Upper lobe of left lung (tissue), 6 donors: ENCODE measurements around the gene PLCL2. TPM values are rescaled to one million over a fixed set of nuclear protein-coding genes. Genes with fewer than 3 reads are reported as not detected.
"Not testable (repeated sequence)": the region's sequence is repeated elsewhere in the genome, so short reads cannot be mapped to it uniquely, and the experiment has no call there.

Source experiments
- ATAC-seq, 2 donors: fragments of 200-7000 bp; cut with Tn5 transposase; one replicate each; pipeline ENCODE4 v1.9.1; 2022; ENCODE audit warnings: mild to moderate bottlenecking in 2 of 2, moderate library complexity in 2 of 2; ENCODE audit not compliant: low FRiP score in 2 of 2
- DNase-seq, 2 donors: peaks; one replicate each; pipeline ENCODE4 v3.0.0-alpha.2; 2019 to 2020
- H3K27ac ChIP-seq, 4 donors: fragments of 200-600 bp; sonication (generic); one replicate each; pipeline ENCODE4 v1.5.1; 2016 to 2019
- H3K27me3 ChIP-seq, 4 donors: fragments of 200-600 bp; sonication (generic); one replicate each; pipeline ENCODE4 v1.5.1; 2017 to 2019
- H3K36me3 ChIP-seq, 4 donors: fragments of 200-600 bp; sonication (generic); one replicate each; pipeline ENCODE4 v1.5.1; 2016 to 2019
- H3K4me1 ChIP-seq, 4 donors: fragments of 200-600 bp; sonication (generic); one replicate each; pipeline ENCODE4 v1.5.1; 2018 to 2019
- H3K4me3 ChIP-seq, 4 donors: fragments of 200-600 bp; sonication (generic); one replicate each; pipeline ENCODE4 v1.5.1; 2017 to 2019; ENCODE audit warnings: mild to moderate bottlenecking in 2 of 4, moderate library complexity in 1 of 4
- H3K9me3 ChIP-seq, 4 donors: fragments of 200-600 bp; sonication (generic); one replicate each; pipeline ENCODE4 v1.5.1; 2018 to 2019
- CTCF ChIP-seq, 6 experiments: fragments of 450-650 bp in 4 of 6; fragments of 200-600 bp in 2 of 6; sonication (generic) in 2 of 6; IDR thresholded peaks; one replicate each; pipeline ENCODE4 v1.5.1; 2016 to 2019; ENCODE audit warnings: antibody characterized with exemption in 6 of 6
- EP300 ChIP-seq, 4 donors: sonication (generic); formaldehyde crosslinking; IDR thresholded peaks; one replicate each; pipeline ENCODE4 v1.5.1; 2017; ENCODE audit warnings: antibody characterized with exemption in 4 of 4, control low read depth in 2 of 4
- POLR2A ChIP-seq, 4 donors: fragments of 450-650 bp; IDR thresholded peaks; one replicate each; pipeline ENCODE4 v1.5.1; 2016 to 2017; ENCODE audit warnings: antibody characterized with exemption in 4 of 4, mild to moderate bottlenecking in 2 of 4
- POLR2AphosphoS5 ChIP-seq, 2 donors: sonication (generic); formaldehyde crosslinking; IDR thresholded peaks; one replicate each; pipeline ENCODE4 v1.5.1; 2017; ENCODE audit warnings: antibody characterized with exemption in 2 of 2
- WGBS, 2 donors: methylation state at CpG; one replicate each; pipeline ENCODE4 v1.1.5; 2017 to 2018; 5-methylcytosine and 5-hydroxymethylcytosine counted together
- total RNA-seq, 6 donors: library from RNA; depleted of rRNA in 4 of 6; stranded (reverse); fragments of >200 nt in 4 of 6; gene quantifications; one replicate each; pipeline versions ENCODE4 v1.1.0 to v1.2.1, GENCODE V29; 2016 to 2021
- donor health status: DM: no; HTN: no; CAD: no; lungs with moderate emphysema.
- donor health status: DM: no; HTN: yes; CAD: no; lungs with severe emphysema.

The PLCL2 gene
- total RNA-seq, 6 donors from 2014 or later: 6.5 to 15.8 (median 10.7) TPM

DNA sequence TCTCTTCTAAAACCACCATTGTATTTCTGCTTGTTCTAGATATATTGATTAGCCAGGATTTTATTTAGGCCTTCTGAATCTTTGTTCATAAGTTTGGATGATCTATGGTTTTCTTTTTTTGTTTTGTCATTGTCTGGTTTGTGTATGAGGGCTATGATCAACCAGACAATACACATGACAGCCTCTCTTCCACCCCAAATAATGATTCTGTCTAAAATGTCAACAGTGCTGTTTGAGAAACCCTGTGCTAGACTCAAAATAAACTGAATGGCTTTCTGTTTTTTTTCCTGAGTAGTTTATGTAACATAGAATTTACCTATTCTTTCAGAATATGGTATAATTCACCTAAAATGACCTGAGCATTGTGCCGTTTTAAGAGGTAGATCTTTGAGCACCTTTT is 66.1 kb downstream of the PLCL2 start:
- ATAC-seq: no peak
- WGBS, 2 donors: 82 to 97% methylated on average over 1 of the region's 1 CpG
- TF ChIP-seq EP300 (IDR thresholded peaks at IDR 0.05) (no peak), POLR2A (IDR thresholded peaks at IDR 0.05) (no peak), POLR2AphosphoS5 (IDR thresholded peaks at IDR 0.05) (no peak), CTCF (IDR thresholded peaks at IDR 0.05) (no peak)

DNA sequence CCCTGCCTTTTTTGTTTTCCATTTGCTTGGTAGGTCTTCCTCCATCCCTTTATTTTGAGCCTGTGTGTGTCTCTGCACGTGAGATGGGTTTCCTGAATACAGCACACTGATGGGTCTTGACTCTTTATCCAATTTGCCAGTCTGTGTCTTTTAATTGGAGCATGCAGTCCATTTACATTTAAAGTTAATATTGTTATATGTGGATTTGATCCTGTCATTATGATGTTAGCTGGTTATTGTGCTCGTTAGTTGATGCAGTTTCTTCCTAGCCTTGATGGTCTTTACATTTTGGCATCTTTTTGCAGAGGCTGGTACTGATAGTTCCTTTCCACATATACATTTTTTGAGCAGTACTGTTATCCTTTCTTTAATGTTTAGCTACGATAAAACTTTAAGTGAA is 73.1 kb downstream of the PLCL2 start:
- H3K27me3 ChIP-seq, H3K9me3 ChIP-seq, DNase-seq, ATAC-seq, H3K27ac ChIP-seq, H3K4me1 ChIP-seq, H3K36me3 ChIP-seq, H3K4me3 ChIP-seq: not testable (repeated sequence)
- 93 to 99% methylated on average over 3 of the region's 3 CpGs for WGBS, 2 donors

More for the DNA sequence above, 66.1 kb downstream of the PLCL2 start:
- H3K9me3 ChIP-seq: no peaks in the 10 kb centered on the region
- no peaks in the 10 kb centered on the region for H3K4me1 ChIP-seq
- H3K27me3 ChIP-seq: no peaks in the 10 kb centered on the region
- no peaks in the 10 kb centered on the region for H3K36me3 ChIP-seq
- DNase-seq: no peak
- H3K4me3 ChIP-seq: no peak overlapping the region
- H3K27ac ChIP-seq: no peak overlapping the region

DNA sequence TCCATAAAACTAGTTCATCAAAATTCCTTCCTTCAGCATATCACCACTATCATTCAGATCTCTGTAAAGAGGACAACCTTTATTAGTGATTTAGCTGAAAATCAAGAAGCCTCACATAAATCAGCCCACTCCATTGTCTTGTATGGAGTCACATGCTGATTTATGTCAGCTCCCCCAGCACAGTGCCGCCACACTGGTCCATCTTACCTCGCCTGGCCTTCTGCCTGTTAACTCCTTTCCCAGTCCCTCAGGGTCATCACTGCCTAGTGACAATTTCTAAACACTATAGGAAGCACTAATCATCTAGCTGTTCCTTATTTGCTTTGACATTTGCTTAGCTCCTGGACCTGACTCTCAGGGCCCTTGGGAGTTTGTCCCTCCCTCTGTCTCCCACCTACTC is 75.4 kb downstream of the PLCL2 start:
- no peak for ATAC-seq
- 97 to 98% methylated on average over 2 of the region's 2 CpGs for WGBS, 2 donors

DNA sequence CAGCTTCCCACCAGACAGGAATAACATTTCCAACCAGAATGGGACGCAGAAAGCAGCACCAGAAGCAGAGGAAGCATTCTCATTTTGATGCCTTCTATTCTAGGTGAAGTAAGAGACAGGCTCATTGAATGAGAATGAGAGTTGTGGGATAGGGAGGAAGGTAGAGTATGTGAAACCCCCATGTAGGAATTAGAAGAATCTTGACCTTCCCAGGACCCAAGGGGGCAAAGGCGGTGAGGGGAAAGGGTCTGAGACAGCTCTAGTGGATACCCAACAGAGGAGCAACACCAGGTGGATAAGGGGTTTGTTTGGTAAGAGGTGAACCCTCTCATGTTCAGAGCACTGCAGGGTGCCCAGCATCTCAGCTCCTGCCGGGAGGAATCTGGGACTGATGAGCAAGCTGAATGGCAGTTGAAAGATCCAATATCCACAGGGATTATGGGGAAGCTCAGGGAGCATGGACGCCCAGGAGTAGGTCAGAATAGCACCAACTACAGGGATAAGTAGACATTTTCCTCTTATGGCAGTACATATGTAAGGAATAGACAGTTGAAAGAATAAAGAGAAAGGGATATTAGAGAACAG is 77.0 kb downstream of the PLCL2 start:
- TF ChIP-seq EP300 (IDR thresholded peaks at IDR 0.05) (no peak), POLR2A (IDR thresholded peaks at IDR 0.05) (no peak), POLR2AphosphoS5 (IDR thresholded peaks at IDR 0.05) (no peak), CTCF (IDR thresholded peaks at IDR 0.05) (no peak)
- no peak for ATAC-seq
- no peak for DNase-seq
- Histone ChIP-seq H3K9me3 (no peaks in the 10 kb centered on the region), H3K4me1 (no peaks in the 10 kb centered on the region), H3K36me3 (no peaks in the 10 kb centered on the region), H3K4me3 (no peak overlapping the region), H3K27me3 (no peaks in the 10 kb centered on the region), H3K27ac (no peak overlapping the region)
- 84 to 85% methylated on average over 4 of the region's 4 CpGs for WGBS, 2 donors

More for the DNA sequence above, 75.4 kb downstream of the PLCL2 start:
- H3K4me1 ChIP-seq: no peaks in the 10 kb centered on the region
- TF ChIP-seq CTCF (IDR thresholded peaks at IDR 0.05) (no peak), POLR2A (IDR thresholded peaks at IDR 0.05) (no peak), EP300 (IDR thresholded peaks at IDR 0.05) (no peak), POLR2AphosphoS5 (IDR thresholded peaks at IDR 0.05) (no peak)
- H3K27ac ChIP-seq: no peak overlapping the region
- H3K36me3 ChIP-seq: no peaks in the 10 kb centered on the region
- no peak for DNase-seq
- H3K27me3 ChIP-seq: no peaks in the 10 kb centered on the region
- no peaks in the 10 kb centered on the region for H3K9me3 ChIP-seq
- H3K4me3 ChIP-seq: no peak overlapping the region

- Histone ChIP-seq H3K36me3 (no peaks in the 10 kb centered on the region), H3K4me3 (no peak overlapping the region), H3K9me3 (no peaks in the 10 kb centered on the region), H3K27ac (no peak overlapping the region), H3K4me1 (no peaks in the 10 kb centered on the region), H3K27me3 (no peaks in the 10 kb centered on the region)
- 64 to 74% methylated on average over 3 of the region's 3 CpGs for WGBS, 2 donors
- TF ChIP-seq EP300 (IDR thresholded peaks at IDR 0.05): no peak
- DNase-seq (no peak), ATAC-seq (no peak)
These were observed 90.3 kb downstream of the PLCL2 start for GRCh38 chr3:16975083-16975482.

DNA sequence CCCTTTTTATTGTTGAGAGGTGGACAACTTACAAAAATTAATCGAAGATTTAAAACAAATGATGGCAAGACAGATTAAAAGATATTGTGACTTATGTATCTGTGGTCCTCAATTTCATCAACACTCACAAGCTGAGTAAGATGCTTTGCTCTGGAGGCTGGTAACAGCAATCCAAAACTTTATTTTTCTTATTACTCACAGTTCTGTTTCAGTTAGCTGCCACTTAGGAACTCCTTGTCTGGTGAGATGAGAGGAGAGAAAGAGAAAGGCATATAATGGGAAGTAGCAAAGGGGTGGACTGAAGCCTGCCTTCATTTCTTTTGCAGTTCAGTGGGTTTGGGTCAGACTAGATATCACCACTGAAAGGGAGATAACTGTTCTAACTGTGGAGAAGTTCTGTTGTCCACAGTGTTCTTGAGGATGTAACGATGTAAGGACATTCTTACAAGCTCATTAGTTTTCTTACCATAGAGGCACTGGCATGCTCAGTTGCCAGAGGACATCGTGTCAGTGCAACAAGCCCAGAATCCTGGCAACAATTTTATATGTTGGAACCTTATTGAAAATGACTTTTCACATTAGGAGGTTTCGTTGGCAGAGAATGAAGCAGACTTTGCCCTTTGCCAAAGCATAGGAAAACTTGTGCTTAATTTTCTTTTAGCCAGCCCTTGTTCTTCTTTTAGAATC is 93.6 kb downstream of the PLCL2 start:
- no peaks in the 10 kb centered on the region for H3K4me1 ChIP-seq
- ATAC-seq (no peak), DNase-seq (no peak)
- 88 to 91% methylated on average over 4 of the region's 4 CpGs for WGBS, 2 donors
- no peak overlapping the region for H3K27ac ChIP-seq
- no peak for TF ChIP-seq EP300 (IDR thresholded peaks at IDR 0.05)
- TF ChIP-seq POLR2AphosphoS5 (IDR thresholded peaks at IDR 0.05): no peak
- no peak for TF ChIP-seq POLR2A (IDR thresholded peaks at IDR 0.05)
- TF ChIP-seq CTCF (IDR thresholded peaks at IDR 0.05): no peak
- no peaks in the 10 kb centered on the region for H3K9me3 ChIP-seq
- no peak overlapping the region for H3K4me3 ChIP-seq
- no peaks in the 10 kb centered on the region for H3K36me3 ChIP-seq
- H3K27me3 ChIP-seq: no peaks in the 10 kb centered on the region
